ENCODE results near the gene GLP2R. TPM values are rescaled to one million over a fixed set of nuclear protein-coding genes. Genes with fewer than 3 reads are reported as not detected.
"Not testable (repeated sequence)": the region's sequence is repeated elsewhere in the genome, so short reads cannot be mapped to it uniquely, and the experiment has no call there.

Gene GLP2R
- total RNA-seq (2014; rRNA removed; shearing (Covaris generic)): not detected in 2 replicates

- no peaks in the 10 kb centered on the region for H3K36me3 ChIP-seq (replicated peaks; ENCODE audit: control insufficient read depth, insufficient read depth, low read length)
- H3K27me3 ChIP-seq (ENCODE audit: control insufficient read depth, insufficient read depth, low read length): no peaks in the 10 kb centered on the region
- H3K4me3 ChIP-seq (ENCODE audit: insufficient read depth, low read depth, low read length): no peak within 1 kb of the TSS
- DNase-seq: no peak
Observed at GRCh38 chr17:9825641-9826150, at the start of gene GLP2R. Gene GLP2R (plus strand): TSS chr17:9825924. CDS start chr17:9826064, 140 bp downstream.

GRCh38 chr17:9776911-9777310, 48.8 kb upstream of the GLP2R start:
- no peak for DNase-seq
- Histone ChIP-seq H3K36me3 (replicated peaks; ENCODE audit: control insufficient read depth, insufficient read depth, low read length) (no peaks in the 10 kb centered on the region), H3K4me3 (ENCODE audit: insufficient read depth, low read depth, low read length) (no peak overlapping the region), H3K27me3 (ENCODE audit: control insufficient read depth, insufficient read depth, low read length) (no peaks in the 10 kb centered on the region)

- Histone ChIP-seq H3K36me3 (replicated peaks; ENCODE audit: control insufficient read depth, insufficient read depth, low read length) (no peaks in the 10 kb centered on the region), H3K27me3 (ENCODE audit: control insufficient read depth, insufficient read depth, low read length) (no peaks in the 10 kb centered on the region; the same call in 1 of the 2 replicates), H3K4me3 (ENCODE audit: insufficient read depth, low read depth, low read length) (no peak overlapping the region)
- no peak for DNase-seq
Observed at GRCh38 chr17:9780552-9780951, 45.2 kb upstream of the GLP2R start.

GRCh38 chr17:9783050-9783449, 42.7 kb upstream of the GLP2R start:
- DNase-seq: no peak
- no peak overlapping the region for H3K4me3 ChIP-seq (ENCODE audit: insufficient read depth, low read depth, low read length)
- H3K27me3 ChIP-seq (ENCODE audit: control insufficient read depth, insufficient read depth, low read length): no peaks in the 10 kb centered on the region; the same call in 1 of the 2 replicates
- no peaks in the 10 kb centered on the region for H3K36me3 ChIP-seq (replicated peaks; ENCODE audit: control insufficient read depth, insufficient read depth, low read length)

- not testable (repeated sequence) for H3K4me3 ChIP-seq (ENCODE audit: insufficient read depth, low read depth, low read length); DNase-seq; H3K36me3 ChIP-seq (replicated peaks; ENCODE audit: control insufficient read depth, insufficient read depth, low read length); H3K27me3 ChIP-seq (ENCODE audit: control insufficient read depth, insufficient read depth, low read length)
Observed at GRCh38 chr17:9783465-9783864, 42.3 kb upstream of the GLP2R start.

- H3K27me3 ChIP-seq (ENCODE audit: control insufficient read depth, insufficient read depth, low read length): no peaks in the 10 kb centered on the region; the same call in 1 of the 2 replicates
- no peak overlapping the region for H3K4me3 ChIP-seq (ENCODE audit: insufficient read depth, low read depth, low read length)
- no peaks in the 10 kb centered on the region for H3K36me3 ChIP-seq (replicated peaks; ENCODE audit: control insufficient read depth, insufficient read depth, low read length)
- DNase-seq: no peak
Observed at GRCh38 chr17:9784544-9784943, 41.2 kb upstream of the GLP2R start.

GRCh38 chr17:9788601-9789000, 37.1 kb upstream of the GLP2R start:
- Histone ChIP-seq H3K36me3 (replicated peaks; ENCODE audit: control insufficient read depth, insufficient read depth, low read length) (no peaks in the 10 kb centered on the region), H3K27me3 (ENCODE audit: control insufficient read depth, insufficient read depth, low read length) (no peaks in the 10 kb centered on the region), H3K4me3 (ENCODE audit: insufficient read depth, low read depth, low read length) (no peak overlapping the region)
- DNase-seq: no peak

- Histone ChIP-seq H3K36me3 (replicated peaks; ENCODE audit: control insufficient read depth, insufficient read depth, low read length) (no peaks in the 10 kb centered on the region), H3K27me3 (ENCODE audit: control insufficient read depth, insufficient read depth, low read length) (no peaks in the 10 kb centered on the region), H3K4me3 (ENCODE audit: insufficient read depth, low read depth, low read length) (no peak overlapping the region)
- DNase-seq: no peak
Observed at GRCh38 chr17:9790316-9790715, 35.4 kb upstream of the GLP2R start.

- Histone ChIP-seq H3K36me3 (replicated peaks; ENCODE audit: control insufficient read depth, insufficient read depth, low read length) (no peaks in the 10 kb centered on the region), H3K4me3 (ENCODE audit: insufficient read depth, low read depth, low read length) (no peak within 1 kb of the TSS), H3K27me3 (ENCODE audit: control insufficient read depth, insufficient read depth, low read length) (no peaks in the 10 kb centered on the region)
- no peak for DNase-seq
Observed at GRCh38 chr17:9790889-9791876, 34.5 kb upstream of the GLP2R start, which contains the start of gene DHRS7C. Gene DHRS7C (minus strand): TSS chr17:9791592. CDS start chr17:9791284, 308 bp downstream.

- Histone ChIP-seq H3K36me3 (replicated peaks; ENCODE audit: control insufficient read depth, insufficient read depth, low read length) (no peaks in the 10 kb centered on the region), H3K4me3 (ENCODE audit: insufficient read depth, low read depth, low read length) (no peak overlapping the region), H3K27me3 (ENCODE audit: control insufficient read depth, insufficient read depth, low read length) (no peaks in the 10 kb centered on the region)
- DNase-seq: no peak
Observed at GRCh38 chr17:9792181-9792840, 33.4 kb upstream of the GLP2R start.

- H3K27me3 ChIP-seq (ENCODE audit: control insufficient read depth, insufficient read depth, low read length): no peaks in the 10 kb centered on the region
- no peak overlapping the region for H3K4me3 ChIP-seq (ENCODE audit: insufficient read depth, low read depth, low read length)
- H3K36me3 ChIP-seq (replicated peaks; ENCODE audit: control insufficient read depth, insufficient read depth, low read length): no peaks in the 10 kb centered on the region
- DNase-seq: peak; percentile 29
Observed at GRCh38 chr17:9798008-9798407, 27.7 kb upstream of the GLP2R start.

GRCh38 chr17:9798724-9799123, 27.0 kb upstream of the GLP2R start:
- no peak overlapping the region for H3K4me3 ChIP-seq (ENCODE audit: insufficient read depth, low read depth, low read length)

GRCh38 chr17:9801505-9801904, 24.2 kb upstream of the GLP2R start:
- H3K4me3 ChIP-seq (ENCODE audit: insufficient read depth, low read depth, low read length): no peak overlapping the region
- H3K27me3 ChIP-seq (ENCODE audit: control insufficient read depth, insufficient read depth, low read length): no peaks in the 10 kb centered on the region
- DNase-seq: no peak
- H3K36me3 ChIP-seq (replicated peaks; ENCODE audit: control insufficient read depth, insufficient read depth, low read length): no peaks in the 10 kb centered on the region

More at GRCh38 chr17:9798724-9799123, 27.0 kb upstream of the GLP2R start:
- H3K36me3 ChIP-seq (replicated peaks; ENCODE audit: control insufficient read depth, insufficient read depth, low read length): no peaks in the 10 kb centered on the region
- no peak for DNase-seq
- H3K27me3 ChIP-seq (ENCODE audit: control insufficient read depth, insufficient read depth, low read length): no peaks in the 10 kb centered on the region

- Histone ChIP-seq H3K36me3 (replicated peaks; ENCODE audit: control insufficient read depth, insufficient read depth, low read length) (no peaks in the 10 kb centered on the region), H3K27me3 (ENCODE audit: control insufficient read depth, insufficient read depth, low read length) (no peaks in the 10 kb centered on the region), H3K4me3 (ENCODE audit: insufficient read depth, low read depth, low read length) (no peak overlapping the region)
- DNase-seq: no peak
Observed at GRCh38 chr17:9802294-9802693, 23.4 kb upstream of the GLP2R start.
